ENCODE results near the gene ULK1.

DNA sequence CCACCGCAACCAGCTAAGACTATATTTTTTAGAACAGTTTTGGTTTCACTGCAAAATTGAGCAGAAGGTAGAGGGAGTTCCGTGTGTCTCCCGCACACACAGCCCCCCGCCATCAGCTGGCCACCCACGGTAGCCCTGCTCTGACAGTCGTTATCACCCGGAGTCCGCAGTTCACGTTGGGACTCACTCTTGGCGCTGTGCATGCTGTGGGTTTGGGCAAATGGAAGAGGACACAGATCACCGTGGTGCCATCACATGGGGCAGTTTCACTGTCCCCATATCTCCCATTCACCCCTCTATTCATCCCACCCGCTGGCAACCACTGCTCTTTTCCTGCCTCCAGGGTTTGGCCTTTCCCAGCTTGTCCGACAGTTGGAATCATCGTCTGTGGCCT, 31.8 kb upstream of the ULK1 start:
- TF ChIP-seq, protein P1, sequence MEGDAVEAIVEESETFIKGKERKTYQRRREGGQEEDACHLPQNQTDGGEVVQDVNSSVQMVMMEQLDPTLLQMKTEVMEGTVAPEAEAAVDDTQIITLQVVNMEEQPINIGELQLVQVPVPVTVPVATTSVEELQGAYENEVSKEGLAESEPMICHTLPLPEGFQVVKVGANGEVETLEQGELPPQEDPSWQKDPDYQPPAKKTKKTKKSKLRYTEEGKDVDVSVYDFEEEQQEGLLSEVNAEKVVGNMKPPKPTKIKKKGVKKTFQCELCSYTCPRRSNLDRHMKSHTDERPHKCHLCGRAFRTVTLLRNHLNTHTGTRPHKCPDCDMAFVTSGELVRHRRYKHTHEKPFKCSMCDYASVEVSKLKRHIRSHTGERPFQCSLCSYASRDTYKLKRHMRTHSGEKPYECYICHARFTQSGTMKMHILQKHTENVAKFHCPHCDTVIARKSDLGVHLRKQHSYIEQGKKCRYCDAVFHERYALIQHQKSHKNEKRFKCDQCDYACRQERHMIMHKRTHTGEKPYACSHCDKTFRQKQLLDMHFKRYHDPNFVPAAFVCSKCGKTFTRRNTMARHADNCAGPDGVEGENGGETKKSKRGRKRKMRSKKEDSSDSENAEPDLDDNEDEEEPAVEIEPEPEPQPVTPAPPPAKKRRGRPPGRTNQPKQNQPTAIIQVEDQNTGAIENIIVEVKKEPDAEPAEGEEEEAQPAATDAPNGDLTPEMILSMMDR (IDR thresholded peaks at IDR 0.05): no peak
- no peak for TF ChIP-seq POLR2A (IDR thresholded peaks at IDR 0.05)
